ENCODE data around the gene SOAT2. TPM values are rescaled to one million over a fixed set of nuclear protein-coding genes. Genes with fewer than 3 reads are reported as not detected.

SOAT2 gene
- total and polyA plus RNA-seq, 2 of the 4 experiments (the other 2 are of a cell fraction) = 0.18 to 0.39 TPM

DNA sequence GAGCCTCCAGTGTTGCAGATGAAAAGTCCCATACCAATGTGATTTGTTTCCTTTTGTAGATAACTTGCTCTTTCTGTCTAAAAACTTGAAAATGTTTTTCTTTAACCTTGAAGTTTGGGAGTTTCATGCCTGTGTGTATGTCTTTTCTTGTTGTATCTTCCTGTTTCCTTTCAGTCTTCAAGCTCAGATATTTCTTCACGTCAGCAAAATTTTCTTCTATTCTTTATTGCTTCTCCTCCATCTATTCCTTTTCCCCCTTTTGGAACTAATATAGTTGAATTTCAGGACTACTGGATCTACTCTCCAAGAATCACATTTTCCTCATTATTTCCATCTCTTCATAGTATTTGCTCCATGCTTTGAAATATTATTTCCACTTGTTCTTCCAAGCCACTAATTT lies 23.9 kb downstream of the SOAT2 start:
- Histone ChIP-seq H3K4ac (ENCODE audit: low read depth, low read length) (no peak overlapping the region), H3K4me2 (ENCODE audit: low read depth, low read length) (no peak overlapping the region), H2BK120ac (ENCODE audit: low read depth, low read length) (no peak overlapping the region), H2AK5ac (ENCODE audit: low read depth, low read length) (no peak overlapping the region), H2AFZ (replicated peaks; ENCODE audit: low read length, poor library complexity) (no peak overlapping the region), H4K8ac (ENCODE audit: low read depth in 2 of 2, low read length in 2 of 2) (no peak overlapping the region), H3K23ac (ENCODE audit: low read depth, low read length) (no peak overlapping the region), H3K9me3 (ENCODE audit: control insufficient read depth, insufficient read depth, low read length) (no peaks in the 10 kb centered on the region), H4K20me1 (ENCODE audit: insufficient read depth, low read length) (no peaks in the 10 kb centered on the region), H4K5ac (ENCODE audit: low read depth, low read length) (no peak overlapping the region), H3K9me1 (ENCODE audit: insufficient read depth, low read length) (peaks cover 10% of the 10 kb centered on the region; the same call in 1 of the 2 replicates), H2BK15ac (ENCODE audit: low read depth, low read length) (no peak overlapping the region), H2BK5ac (ENCODE audit: low read depth, low read length, poor library complexity, severe bottlenecking) (no peak overlapping the region), H3K27ac (ENCODE audit: insufficient read depth, low read length) (no peak overlapping the region), H3K18ac (ENCODE audit: low read depth, low read length) (no peak overlapping the region), H3K9ac (ENCODE audit: low read depth, low read length) (no peak overlapping the region), H4K91ac (ENCODE audit: insufficient read depth, low read depth, low read length) (no peak overlapping the region), H3K56ac (ENCODE audit: extremely low read depth, insufficient read depth, low read length) (no peak overlapping the region), H2BK20ac (ENCODE audit: low read depth, low read length) (no peak overlapping the region), H3K79me1 (ENCODE audit: low read depth in 1 of 2, low read length in 2 of 2) (no peaks in the 10 kb centered on the region), H3K36me3 (ENCODE audit: control insufficient read depth, insufficient read depth, low read length) (no peaks in the 10 kb centered on the region), H3K4me3 (ENCODE audit: insufficient read depth, low read depth, low read length) (no peak overlapping the region), H3K4me1 (ENCODE audit: control insufficient read depth, insufficient read depth, low read length) (peaks cover 3% of the 10 kb centered on the region; the same call in 1 of the 2 replicates), H3K14ac (replicated peaks; ENCODE audit: low read depth, low read length) (no peak overlapping the region), H2AK9ac (replicated peaks; ENCODE audit: low read depth, low read length, poor library complexity) (no peak overlapping the region), H3K27me3 (ENCODE audit: control insufficient read depth, insufficient read depth, low read length) (peaks cover 6% of the 10 kb centered on the region; the same call in 1 of the 2 replicates)
- DNase-seq = no peak
- TF ChIP-seq MAFK (IDR thresholded peaks at IDR 0.05; ENCODE audit: low read depth, low read length) (peak; percentile 85), FOS (IDR thresholded peaks at IDR 0.05; ENCODE audit: low read depth, low read length) (no peak)
- in situ Hi-C loops (cut with MboI; ENCODE audit: low sequenced_read_pairs) (no loop called here), intact Hi-C loops (cut with micrococcal nuclease) (no loop called here), dilution Hi-C loops (cut with HindIII; ENCODE audit: low sequenced_read_pairs, unreplicated experiment) (no loop called here)
- ChIA-PET CTCF (interaction anchor here (0.6 kb wide), 1 partner anchor 11 kb away, joined by 3 read pairs; no protein-coding TSS in a partner anchor), POLR2A (ENCODE audit: unreplicated experiment) (no interaction called here)
- WGBS, 2 experiments (ENCODE audit: extremely low coverage in 2 of 2, insufficient read length in 1 of 2) = no CpG with 5 or more reads among the region's 1 CpG
- BruUV-seq (replicated peaks) = no TSS peak
- ATAC-seq (ENCODE audit: low read depth) = no peak
